Bone marrow (tissue), 2 donors: Measurements from ENCODE around the gene FSTL1.

Experiments
- DNase-seq, 2 donors: peaks; one replicate each; lab custom pipeline; 2025; lab: John Stamatoyannopoulos, UW

FSTL1 gene

DNA sequence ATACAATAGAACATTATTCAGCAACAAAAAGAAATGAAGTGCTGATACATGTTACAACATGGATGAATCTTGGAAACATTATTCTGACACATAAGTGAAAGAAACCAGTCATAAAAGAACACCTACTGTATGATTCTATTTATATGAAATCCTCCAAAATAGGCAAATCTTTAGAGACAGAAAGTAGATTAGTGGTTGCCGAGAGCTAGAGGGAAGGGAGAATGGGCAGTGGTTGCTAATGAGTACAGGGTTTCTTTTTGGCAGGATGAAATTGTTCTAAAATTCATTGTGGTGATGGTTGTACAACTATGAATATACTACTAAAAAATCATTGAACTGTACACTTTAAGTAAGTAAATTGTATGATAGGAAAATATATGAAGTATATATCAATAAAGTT lies 95.3 kb downstream of the FSTL1 start:
- no peak for DNase-seq

DNA sequence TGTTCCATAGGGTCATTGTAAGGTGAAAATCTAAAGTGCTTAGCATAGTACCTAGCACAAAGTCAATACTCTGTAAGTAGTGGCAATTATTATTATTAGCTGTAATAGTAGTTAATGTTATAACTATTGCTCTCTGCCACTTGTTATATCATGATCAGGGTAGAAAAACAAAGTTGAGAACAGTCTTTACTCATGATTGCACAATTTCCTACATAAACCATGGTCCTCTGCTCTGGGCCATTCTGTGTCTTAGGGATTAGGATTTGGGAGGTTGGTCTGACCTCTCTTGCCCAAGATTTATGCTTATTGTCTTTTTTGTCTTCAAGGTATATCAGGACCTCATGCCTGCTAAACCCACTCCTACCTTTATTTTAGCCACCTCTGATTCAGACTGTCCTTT lies 97.3 kb downstream of the FSTL1 start:
- no peak for DNase-seq

DNA sequence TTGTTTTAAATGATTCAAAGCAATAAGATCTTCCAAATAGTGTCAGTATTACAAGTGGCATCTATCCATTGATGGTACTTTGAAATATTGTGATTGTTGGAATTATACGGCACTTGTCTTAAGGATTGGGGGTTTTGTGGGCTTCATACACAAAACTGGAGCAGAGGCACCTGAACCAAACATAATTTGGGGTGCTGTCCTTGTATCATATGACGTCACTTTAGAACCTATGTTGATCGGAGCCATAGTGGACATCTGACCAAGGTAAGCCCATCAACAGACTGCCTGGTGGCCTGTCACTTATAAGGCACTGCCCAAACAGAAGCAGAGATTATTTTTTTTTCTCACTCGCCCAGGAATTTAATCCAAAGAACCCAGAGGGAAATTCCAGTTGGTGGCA lies 98.8 kb downstream of the FSTL1 start:
- no peak for DNase-seq

DNA sequence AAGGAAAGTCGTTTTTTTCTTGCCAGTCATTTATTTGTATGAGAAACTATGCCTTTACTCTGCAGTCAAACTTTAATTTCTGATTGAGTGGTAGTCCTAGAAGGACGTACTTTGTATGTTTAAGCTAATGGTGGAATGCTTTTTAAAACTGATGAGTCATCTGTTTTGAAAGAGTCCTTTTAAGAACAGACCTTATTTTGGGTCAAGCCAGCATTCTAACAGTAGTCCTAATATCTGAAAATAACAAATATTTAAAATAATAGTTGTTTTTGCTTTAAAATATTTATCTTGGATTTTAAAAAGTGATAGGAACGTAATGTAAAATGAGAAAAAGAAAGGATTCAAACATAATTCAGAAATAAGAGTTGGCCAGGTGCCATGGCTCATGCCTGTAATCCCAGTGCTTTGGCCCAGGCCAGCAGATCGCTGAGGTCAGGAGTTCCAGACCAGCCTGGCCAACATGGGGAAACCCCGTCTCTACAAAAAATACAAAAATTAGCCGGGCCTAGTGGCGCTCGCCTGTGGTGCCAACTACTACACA lies 100.3 kb downstream of the FSTL1 start:
- no peak for DNase-seq

DNA sequence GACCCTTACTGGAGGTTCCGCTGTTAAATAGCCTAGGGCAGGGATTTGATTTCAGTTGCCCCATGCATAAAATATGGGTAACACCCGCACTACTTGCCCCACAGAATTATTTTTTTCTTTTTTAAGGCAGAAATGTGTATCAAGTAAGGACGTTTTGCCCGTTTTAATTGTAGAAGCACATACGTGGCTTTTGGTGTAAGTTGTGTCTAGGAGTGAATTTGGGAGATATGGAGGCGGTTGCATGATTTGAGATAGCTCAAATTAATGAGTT lies 101.0 kb downstream of the FSTL1 start:
- DNase-seq, result no peak

DNA sequence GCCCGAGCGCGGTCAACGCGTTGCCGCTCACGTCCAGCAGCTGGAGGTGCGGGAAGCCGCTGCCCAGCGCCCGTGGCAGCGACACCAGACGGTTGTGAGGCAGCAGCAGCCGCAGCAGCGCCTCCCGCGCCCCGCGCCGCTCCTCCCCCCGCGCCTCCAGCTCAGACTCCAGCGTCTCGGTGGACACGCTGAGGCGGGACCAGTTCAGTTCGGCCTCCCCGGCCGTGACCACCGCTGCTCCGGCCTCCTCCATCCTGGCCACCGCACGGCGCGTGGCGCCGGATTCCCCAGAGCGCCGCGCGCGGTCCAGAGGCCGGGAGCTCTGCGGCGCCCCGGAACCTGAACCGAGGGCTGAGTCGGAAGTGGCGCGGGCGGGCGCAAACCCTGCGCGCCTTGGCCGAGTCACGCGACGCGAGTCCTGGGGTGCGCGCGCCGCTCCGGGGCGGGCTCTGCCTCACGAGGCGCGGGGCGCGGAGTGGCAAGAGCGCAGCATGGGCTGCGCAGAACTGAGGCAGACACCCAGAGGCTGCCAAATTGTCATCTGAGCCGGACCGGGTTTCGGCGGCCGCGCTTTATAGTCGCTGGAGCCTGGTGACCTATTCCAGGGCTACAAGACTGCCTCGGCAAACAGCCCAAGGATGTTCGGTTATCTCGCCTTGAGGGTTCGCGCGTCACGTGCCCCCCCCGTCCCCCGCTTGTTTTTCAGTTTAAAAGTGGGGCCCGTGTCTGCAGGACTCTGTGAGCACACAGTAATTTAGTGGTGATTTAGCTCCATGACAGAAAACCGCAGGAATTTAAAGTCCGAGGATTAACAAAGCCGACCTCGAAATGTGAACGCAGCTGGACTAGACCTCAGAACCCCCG lies 101.6 kb downstream of the FSTL1 start, which contains the start of gene LRRC58:
Gene LRRC58 (minus strand): TSS at position 364 of the 864 bp plus-strand sequence. CDS start 111 bp downstream, at position 253.
- DNase-seq, result peak; percentile 45 to 87

DNA sequence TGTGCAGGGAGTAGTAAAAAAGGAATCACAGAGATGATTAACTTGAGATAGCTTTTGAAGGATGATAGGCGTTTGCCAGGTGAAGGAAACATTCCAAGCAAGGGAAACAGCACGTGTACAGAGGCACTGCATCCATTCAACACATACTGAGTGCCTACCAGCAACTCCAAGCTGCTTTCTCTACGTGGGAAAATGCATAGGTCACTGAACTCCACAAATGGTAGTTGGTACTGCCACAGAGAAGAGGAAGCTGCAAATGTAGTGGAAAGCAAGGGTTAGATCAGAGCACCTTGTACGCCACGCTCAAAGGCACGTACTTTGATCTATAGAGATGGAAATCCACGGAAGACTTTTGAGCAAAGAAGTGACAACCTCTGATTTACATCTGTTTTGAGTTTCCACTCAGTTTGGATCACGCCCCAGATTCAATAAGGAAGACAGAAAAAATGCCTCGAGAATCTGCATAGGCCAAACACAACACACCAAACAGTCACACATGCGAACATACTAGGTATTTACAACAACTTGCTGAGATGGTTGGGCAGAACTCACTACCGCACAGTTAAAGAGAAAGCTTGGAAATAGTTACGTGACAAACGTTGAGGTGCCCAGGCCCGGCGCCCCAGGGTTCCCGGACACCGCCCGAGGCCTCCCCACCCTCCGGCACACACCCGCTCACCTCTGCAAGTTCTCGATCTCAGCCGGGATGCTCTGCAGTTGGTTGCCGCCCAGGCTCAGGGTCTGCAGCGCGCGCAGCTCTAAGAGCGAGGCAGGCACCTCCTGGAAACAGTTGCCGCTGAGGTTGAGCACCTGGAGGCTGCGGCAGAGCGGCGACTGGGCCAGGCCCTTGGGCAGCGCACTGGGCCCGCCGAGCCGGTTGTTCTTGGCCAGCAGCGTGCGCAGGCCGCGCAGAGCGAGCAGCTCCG lies 102.5 kb downstream of the FSTL1 start:
- DNase-seq, result peak in 1 of 2 donors; percentile 4

DNA sequence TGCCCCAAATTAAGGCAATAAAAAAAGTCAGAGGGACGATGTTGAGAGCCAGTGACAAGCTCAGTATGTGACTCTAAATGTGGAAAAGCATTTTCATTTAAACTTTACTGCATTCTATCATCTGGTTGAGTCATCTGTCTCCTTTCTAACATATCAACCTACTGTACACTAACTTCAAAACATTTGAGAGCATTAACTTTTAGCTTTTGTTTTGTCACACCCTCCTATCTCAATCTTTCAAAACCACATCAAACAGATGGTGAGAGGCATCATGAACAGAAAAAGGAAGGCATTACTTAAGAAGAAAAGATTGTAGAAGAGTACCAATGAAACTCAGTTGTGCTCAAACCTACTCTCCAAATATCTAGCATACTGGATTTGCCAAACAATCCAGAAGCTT lies 106.4 kb downstream of the FSTL1 start:
- DNase-seq, result no peak
